NCI-H146 treated with DMSO at 0.1 percent for 48 hours (cell line): ENCODE data around the gene SHMT1.
"Not testable (repeated sequence)": the region's sequence is repeated elsewhere in the genome, so short reads cannot be mapped to it uniquely, and the experiment has no call there.

Source experiments
- DNase-seq: peaks from one replicate; lab custom pipeline; 2025; ENCODE audit not compliant: unreplicated experiment; lab: John Stamatoyannopoulos, UW

SHMT1 gene

DNA sequence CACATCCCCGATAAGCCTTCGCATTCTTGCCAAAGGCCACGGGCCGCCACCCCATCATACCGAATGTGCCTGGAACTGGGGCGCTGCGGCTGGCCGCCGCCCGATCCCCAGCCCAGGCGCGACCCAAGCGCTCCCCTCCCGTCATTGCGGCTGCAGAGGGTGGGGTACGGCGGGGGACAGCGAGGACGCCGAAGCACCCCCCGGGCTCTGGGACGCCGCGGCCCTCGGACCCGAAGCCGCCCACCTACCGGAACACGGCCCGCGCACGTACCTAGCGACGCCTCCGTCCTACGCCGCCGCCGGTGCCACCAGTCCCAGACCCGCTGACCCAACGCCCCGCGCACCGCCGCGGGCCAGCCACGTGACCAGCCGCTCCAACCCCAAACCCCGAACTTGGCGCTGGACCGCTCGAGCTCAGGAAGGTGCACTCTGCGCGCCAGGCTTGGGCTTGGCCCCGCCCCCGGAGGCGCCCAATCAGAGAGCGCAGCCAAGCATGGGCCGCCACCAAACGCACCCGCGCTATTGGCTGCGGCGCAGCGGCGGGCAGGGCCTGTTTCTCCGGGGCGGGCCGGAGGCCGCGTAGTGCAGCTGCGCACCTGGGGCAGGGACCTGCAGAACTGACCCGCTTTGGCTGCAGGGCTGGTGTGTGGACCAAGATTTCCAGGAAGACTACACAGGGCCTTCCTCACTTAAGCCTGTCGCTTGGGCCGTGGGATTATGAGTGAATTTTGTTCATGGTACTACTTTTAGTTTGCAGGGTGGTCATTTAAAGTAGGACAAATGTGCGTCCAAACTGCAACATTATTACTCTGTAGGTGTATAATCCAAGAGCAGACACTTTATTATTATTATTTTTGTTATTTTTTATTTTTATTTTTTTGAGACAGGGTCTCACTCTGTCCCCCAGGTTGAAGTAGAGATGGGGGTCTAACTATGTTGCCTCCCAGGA is at the start of gene SHMT1:
SHMT1 (minus strand) TSS at position 450 of the 949 bp plus-strand sequence. CDS start 7,569 bp downstream, outside the sequence.
- peak; percentile 86 for DNase-seq

DNA sequence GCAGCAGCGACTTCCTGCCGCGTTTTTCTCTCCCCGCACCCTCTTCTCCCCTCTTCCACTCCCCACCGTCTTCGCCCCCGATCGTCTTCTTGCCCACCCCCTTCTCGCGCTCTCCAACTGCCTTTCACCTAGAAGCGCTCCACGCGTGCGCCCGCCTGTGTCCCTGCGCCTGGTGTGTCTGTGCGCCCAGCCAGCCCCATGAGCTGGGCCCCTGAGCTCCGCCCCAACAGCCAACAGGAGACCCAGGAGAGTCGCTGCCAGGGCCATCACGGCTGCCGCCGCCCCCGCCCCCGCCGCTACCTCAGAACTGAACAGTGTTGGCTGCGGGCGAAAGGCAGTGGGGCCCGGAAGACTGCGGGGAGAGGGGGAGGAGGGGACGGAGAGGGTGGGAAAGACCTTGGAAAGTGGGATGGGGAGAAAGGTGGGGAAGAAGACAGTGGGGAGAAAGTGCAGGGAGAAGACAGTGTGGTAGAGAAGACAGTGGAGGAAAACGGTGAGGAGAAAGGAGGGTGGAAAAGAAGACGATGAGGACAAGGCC is 48.7 kb upstream of the SHMT1 start:
- not testable (repeated sequence) for DNase-seq

- DNase-seq, result not testable (repeated sequence)
These were observed 48.1 kb upstream of the SHMT1 start for GRCh38 chr17:18411377-18411864.

GRCh38 chr17:18410736-18411135 is 47.4 kb upstream of the SHMT1 start:
- DNase-seq, result peak; percentile 24

GRCh38 chr17:18409321-18409720 is 46.0 kb upstream of the SHMT1 start:
- DNase-seq, result not testable (repeated sequence)

- DNase-seq, result peak; percentile 29
These were observed 45.6 kb upstream of the SHMT1 start for GRCh38 chr17:18408906-18409305.

DNA sequence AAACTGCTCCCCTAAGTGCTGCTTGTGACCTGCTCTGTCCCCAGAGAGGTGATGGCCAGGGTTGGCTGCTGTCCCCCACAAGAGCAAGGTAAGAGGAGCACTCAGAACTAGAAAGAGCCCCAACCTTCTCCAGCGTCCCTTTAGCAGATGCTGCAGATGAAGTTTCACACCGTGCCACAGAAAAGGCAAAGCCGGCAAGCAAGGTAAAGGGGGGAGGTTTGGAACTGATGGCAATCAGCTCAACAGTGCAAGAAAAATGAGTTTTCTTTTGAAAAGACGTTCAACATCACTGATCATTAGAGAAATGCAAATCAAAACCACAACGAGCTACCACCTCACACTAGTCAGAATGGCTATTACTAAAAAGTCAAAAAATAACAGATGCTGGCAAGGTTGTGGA is 40.3 kb upstream of the SHMT1 start:
- not testable (repeated sequence) for DNase-seq

DNA sequence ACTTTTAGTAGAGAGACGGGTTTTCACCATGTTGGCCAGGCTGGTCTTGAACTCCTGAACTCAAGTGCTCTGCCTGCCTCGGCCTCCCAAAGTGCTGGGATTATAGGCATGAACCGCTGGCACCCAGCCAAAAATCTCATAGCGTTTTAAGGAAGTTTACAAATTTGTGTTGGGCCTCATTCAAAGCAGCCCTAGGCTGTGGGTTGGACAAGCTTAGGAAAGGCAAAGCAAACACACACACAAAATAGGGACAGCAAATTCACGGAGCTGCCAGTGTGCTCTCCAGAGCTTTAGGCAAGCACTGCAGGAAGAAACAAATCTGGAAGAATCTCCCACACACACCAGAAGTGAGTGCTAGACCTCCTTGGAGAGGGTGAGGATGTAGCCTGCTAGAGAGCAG is 39.8 kb upstream of the SHMT1 start:
- DNase-seq, result not testable (repeated sequence)

GRCh38 chr17:18401872-18402590 is 38.7 kb upstream of the SHMT1 start:
- not testable (repeated sequence) for DNase-seq

- not testable (repeated sequence) for DNase-seq
These were observed 25.4 kb upstream of the SHMT1 start for GRCh38 chr17:18388728-18389127.

- not testable (repeated sequence) for DNase-seq
These were observed 24.9 kb upstream of the SHMT1 start for GRCh38 chr17:18388266-18388665.

- not testable (repeated sequence) for DNase-seq
These were observed 24.2 kb upstream of the SHMT1 start for GRCh38 chr17:18387583-18387982.

DNA sequence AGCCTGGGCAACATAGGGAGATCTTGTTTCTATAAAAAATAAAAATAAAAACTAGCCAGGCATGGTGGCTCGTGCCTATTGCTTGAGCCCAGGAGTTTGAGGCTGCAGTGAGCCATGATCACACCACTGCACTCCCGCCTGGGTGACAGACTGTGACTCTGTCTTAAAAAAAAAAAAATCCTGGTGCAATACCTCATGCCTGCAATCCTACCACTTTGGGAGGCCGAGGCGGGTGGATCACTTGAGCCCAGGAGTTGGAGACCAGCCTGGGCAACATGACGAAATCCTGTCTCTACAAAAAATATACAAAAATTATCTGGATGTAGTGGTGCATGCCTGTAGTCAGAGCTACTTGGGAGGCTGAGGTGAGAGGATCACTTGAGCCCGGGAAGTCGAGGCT is 20.9 kb upstream of the SHMT1 start:
- not testable (repeated sequence) for DNase-seq

GRCh38 chr17:18383079-18383481 is 19.7 kb upstream of the SHMT1 start:
- peak; percentile 11 for DNase-seq

GRCh38 chr17:18382441-18383078 is 19.2 kb upstream of the SHMT1 start:
- DNase-seq, result no peak

DNA sequence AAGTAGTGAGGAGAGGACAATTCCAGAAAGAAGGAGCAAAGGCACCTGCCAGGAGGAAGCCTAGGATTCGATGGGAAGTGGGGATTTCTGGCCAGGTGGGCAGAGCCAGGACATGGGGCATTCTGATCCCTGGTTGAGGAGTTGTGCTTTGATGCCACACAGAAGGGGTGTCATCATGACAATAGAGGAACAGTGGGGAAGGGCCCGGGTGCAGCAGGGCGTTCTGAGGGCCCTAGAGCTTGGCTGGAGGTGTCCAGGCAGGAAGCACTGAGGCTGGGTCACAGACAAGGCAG is 18.5 kb upstream of the SHMT1 start:
- DNase-seq, result no peak

GRCh38 chr17:18381158-18381952 is 18.0 kb upstream of the SHMT1 start:
- no peak for DNase-seq

DNA sequence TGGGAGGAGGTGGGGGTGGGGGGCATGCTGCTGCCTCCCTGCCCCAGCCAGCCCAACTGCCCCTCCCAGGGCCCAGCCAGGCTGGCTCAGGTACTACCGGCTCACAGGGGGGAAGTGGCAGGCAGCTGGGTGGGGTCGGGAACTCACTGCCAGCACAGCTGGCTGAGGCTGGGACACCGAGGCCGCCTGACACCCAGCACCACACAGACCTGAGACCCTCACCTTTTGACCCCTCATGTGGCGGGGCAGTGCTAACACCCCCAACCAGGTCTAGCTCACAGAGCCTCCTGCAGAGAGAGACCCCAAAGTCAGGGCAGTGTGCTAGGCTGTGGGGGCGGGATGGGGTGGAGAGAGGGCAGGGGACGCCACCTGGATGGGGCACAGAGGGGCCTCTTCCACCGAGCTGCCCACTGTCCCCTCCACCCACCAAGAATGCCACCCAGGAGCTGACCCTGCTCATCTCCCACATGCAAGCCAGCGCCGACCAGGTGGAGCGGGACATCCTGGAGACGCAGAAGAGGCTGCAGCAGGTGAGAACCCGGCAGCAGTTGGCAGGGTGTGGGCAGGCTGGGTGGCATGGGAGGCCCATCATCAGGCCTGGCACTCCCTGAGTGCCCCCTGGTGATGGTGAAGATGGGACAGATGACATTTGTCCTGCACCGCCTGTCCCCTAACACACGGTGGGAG is 17.3 kb upstream of the SHMT1 start:
- no peak for DNase-seq

DNA sequence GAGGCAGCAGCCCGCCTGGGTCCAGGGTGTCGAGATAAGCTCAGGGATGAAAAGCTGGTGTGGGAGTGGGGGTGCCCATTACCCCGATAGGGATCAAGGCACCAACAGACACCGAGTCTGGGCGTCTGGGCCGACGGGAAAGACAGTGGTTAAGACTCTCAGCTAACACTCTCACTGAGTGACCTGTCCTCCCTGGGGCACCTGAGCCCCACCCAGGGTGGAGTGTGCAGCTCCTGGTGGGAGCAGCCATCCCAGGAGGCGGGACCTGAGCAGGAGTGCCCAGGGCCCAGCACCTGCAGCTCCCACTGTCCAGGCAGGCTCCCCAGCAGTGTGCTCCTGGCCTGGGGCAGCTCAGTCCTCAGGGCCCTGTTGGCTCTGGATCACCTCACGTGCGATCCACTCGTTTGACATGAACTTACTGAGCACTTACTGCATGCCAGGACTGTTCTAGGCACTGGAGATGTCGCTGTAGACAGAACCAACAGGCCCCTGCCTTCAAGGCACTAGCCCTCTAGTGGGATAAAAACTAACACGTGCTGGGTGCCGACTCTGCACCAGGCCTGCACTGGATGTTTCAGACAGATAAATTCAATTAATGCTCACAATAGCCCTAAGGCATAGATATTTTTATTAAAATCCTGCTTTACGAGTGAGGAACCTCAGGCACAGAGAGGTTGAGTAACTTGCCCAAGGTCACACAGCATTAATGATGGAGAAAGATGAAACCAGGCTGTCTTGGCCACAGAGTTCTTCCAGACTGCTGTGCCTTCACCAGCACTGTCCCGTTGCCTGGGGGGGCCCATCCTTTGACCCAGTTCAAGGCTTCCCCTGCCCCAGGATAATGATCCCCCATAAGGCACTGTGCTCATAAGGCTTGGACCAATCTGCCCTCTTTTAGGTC is 16.1 kb upstream of the SHMT1 start:
- DNase-seq, result no peak
